ENCODE results near the gene SMC1B.

DNA sequence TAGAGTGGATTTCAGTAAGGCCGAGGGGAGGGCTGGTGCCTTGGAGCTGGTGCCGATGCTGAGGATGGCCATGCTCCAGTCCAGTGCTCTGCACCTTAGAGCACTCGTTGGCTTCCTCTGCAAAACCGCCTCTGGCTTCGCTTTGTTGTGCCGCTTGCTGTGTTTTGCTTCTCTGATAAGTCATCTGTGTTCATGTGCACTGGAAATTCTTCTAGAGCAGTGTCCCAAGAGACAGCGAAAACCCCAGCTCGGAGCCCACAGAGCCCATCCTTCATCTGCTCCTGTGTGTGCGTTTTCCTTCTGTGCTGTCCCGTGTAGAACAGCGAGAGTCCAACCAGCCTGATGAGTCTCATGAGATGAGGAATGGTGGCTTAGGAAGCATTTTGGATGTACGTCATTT lies 91.6 kb downstream of the SMC1B start:
- TF ChIP-seq CTCF (IDR thresholded peaks at IDR 0.05) (no peak), POLR2A (IDR thresholded peaks at IDR 0.05) (no peak)

All from uterus (tissue), 2 donors.